Sigmoid colon (tissue), 4 donors: ENCODE measurements around the gene KRT80.

Experiments
- POLR2AphosphoS5 ChIP-seq, 4 donors: sonication (generic); formaldehyde crosslinking; IDR thresholded peaks; one replicate each; pipeline ENCODE4 v1.6.1; 2017; ENCODE audit warnings: antibody characterized with exemption in 4 of 4
- TF ChIP-seq, protein P1 (sequence below), 4 experiments: fragments of 450-650 bp in 3 of 4; fragments of 200-600 bp in 1 of 4; IDR thresholded peaks; one replicate each; pipeline ENCODE4 v1.5.1; 2016 to 2019; ENCODE audit warnings: antibody characterized with exemption in 4 of 4, mild to moderate bottlenecking in 3 of 4, moderate library complexity in 2 of 4

GRCh38 chr12:52160200-52160599, 31.6 kb downstream of the KRT80 start:
- TF ChIP-seq, protein P1, sequence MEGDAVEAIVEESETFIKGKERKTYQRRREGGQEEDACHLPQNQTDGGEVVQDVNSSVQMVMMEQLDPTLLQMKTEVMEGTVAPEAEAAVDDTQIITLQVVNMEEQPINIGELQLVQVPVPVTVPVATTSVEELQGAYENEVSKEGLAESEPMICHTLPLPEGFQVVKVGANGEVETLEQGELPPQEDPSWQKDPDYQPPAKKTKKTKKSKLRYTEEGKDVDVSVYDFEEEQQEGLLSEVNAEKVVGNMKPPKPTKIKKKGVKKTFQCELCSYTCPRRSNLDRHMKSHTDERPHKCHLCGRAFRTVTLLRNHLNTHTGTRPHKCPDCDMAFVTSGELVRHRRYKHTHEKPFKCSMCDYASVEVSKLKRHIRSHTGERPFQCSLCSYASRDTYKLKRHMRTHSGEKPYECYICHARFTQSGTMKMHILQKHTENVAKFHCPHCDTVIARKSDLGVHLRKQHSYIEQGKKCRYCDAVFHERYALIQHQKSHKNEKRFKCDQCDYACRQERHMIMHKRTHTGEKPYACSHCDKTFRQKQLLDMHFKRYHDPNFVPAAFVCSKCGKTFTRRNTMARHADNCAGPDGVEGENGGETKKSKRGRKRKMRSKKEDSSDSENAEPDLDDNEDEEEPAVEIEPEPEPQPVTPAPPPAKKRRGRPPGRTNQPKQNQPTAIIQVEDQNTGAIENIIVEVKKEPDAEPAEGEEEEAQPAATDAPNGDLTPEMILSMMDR (IDR thresholded peaks at IDR 0.05), result no peak
- no peak for TF ChIP-seq POLR2AphosphoS5 (IDR thresholded peaks at IDR 0.05)
